Glutamatergic neuron (in vitro differentiated cells): Measurements from ENCODE around the gene TSPAN12. TPM values are rescaled to one million over a fixed set of nuclear protein-coding genes. Genes with fewer than 3 reads are reported as not detected.

Source experiments
- DNase-seq: peaks from one replicate; pipeline ENCODE4 v3.0.0; 2022
- H3K27ac Mint-ChIP-seq: one replicate; pipeline ENCODE4 v1.8.0; 2020; ENCODE audit warnings: mild to moderate bottlenecking, mixed read lengths, inconsistent platforms; ENCODE audit not compliant: unreplicated experiment
- H3K27me3 Mint-ChIP-seq: one replicate; pipeline ENCODE4 v1.8.0; 2020; ENCODE audit warnings: mild to moderate bottlenecking, moderate library complexity, mixed read lengths, inconsistent platforms; ENCODE audit not compliant: unreplicated experiment
- H3K36me3 Mint-ChIP-seq: one replicate; pipeline ENCODE4 v1.8.0; 2020; ENCODE audit warnings: mild to moderate bottlenecking, mixed read lengths, inconsistent platforms; ENCODE audit not compliant: unreplicated experiment
- H3K4me1 Mint-ChIP-seq: one replicate; pipeline ENCODE4 v1.8.0; 2020; ENCODE audit warnings: mild to moderate bottlenecking, low read depth, mixed read lengths, inconsistent platforms; ENCODE audit not compliant: unreplicated experiment
- H3K4me3 Mint-ChIP-seq: one replicate; pipeline ENCODE4 v1.8.0; 2020; ENCODE audit warnings: mild to moderate bottlenecking, mixed read lengths, inconsistent platforms; ENCODE audit not compliant: unreplicated experiment
- H3K9me3 Mint-ChIP-seq: one replicate; pipeline ENCODE4 v1.8.0; 2020; ENCODE audit warnings: mild to moderate bottlenecking, moderate library complexity, mixed read lengths, inconsistent platforms; ENCODE audit not compliant: unreplicated experiment
- CTCF ChIP-seq: fragments of 200-600 bp; sonication (generic); IDR thresholded peaks from one replicate; pipeline ENCODE4 v1.5.0; 2021; ENCODE audit not compliant: partially characterized antibody, unreplicated experiment
- total RNA-seq: library from RNA; stranded (reverse); fragmentation: NEBNext Ultra II Directional; extraction: Animal tissue kit (Norgen Biotek cat#: 25700); gene quantifications from one replicate; pipeline ENCODE4 v1.2.1, GENCODE V29; 2021; ENCODE audit not compliant: unreplicated experiment

The TSPAN12 gene
- total RNA-seq, 1 donor from 2014 or later, result 6.0 TPM

DNA sequence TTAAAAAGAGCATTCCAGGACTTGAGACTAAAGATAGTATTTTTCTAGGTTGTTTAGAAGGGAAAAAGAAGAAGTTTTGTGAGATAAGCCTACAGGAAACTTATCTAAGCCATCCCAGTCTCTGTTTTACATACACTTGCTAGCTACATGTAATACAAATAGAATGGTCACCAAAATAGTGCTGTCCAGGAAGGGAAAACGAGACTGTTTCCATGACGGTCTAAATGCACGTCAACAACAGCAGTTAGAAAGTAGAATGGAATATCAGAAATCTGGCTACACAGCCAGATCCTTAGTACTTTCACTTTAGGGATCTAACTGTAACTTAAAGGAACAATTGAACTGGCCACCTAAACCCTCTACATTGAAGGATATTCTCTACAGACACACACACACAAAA is 117.6 kb downstream of the TSPAN12 start:
- peaks cover 36% of the 10 kb centered on the region for H3K4me1 Mint-ChIP-seq
- H3K9me3 Mint-ChIP-seq, result peaks cover 1% of the 10 kb centered on the region
- TF ChIP-seq CTCF, result no peak
- DNase-seq, result no peak
- no peak overlapping the region for H3K4me3 Mint-ChIP-seq
- no peaks in the 10 kb centered on the region for H3K36me3 Mint-ChIP-seq
- H3K27me3 Mint-ChIP-seq, result no peaks in the 10 kb centered on the region
- H3K27ac Mint-ChIP-seq, result peak overlapping the region; percentile 9

GRCh38 chr7:120738816-120739215 is 119.1 kb downstream of the TSPAN12 start:
- Mint-ChIP-seq H3K27ac (no peak overlapping the region), H3K27me3 (no peaks in the 10 kb centered on the region), H3K36me3 (no peaks in the 10 kb centered on the region), H3K4me3 (no peak overlapping the region), H3K4me1 (peaks cover 34% of the 10 kb centered on the region), H3K9me3 (peaks cover 1% of the 10 kb centered on the region)
- TF ChIP-seq CTCF, result no peak
- DNase-seq, result no peak

Other genes with a start within 250 kb of the TSPAN12 start
- 14.9 TPM for gene ING3, start 92.6 kb upstream of the TSPAN12 start, total RNA-seq
- gene CPED1, start 130.6 kb upstream of the TSPAN12 start, total RNA-seq, result not detected